Panc1 (cell line): ENCODE data around the gene DEFB128. TPM values are rescaled to one million over a fixed set of nuclear protein-coding genes. Genes with fewer than 3 reads are reported as not detected.
"Not testable (repeated sequence)": the region's sequence is repeated elsewhere in the genome, so short reads cannot be mapped to it uniquely, and the experiment has no call there.

Source experiments
- ATAC-seq: fragments of 200-7000 bp; cut with Tn5 transposase; 2 replicates; pipeline ENCODE4 v1.9.1; 2020; ENCODE audit warnings: mild to moderate bottlenecking, moderate library complexity
- BruUV-seq: library from RNA; stranded (reverse); fragments of 400-500 nt; replicated peaks from 2 replicates; lab custom pipeline; 2021; lab: Mats Ljungman, UMichigan
- CTCF ChIA-PET: fragments of 300-600 bp; sonication (Branson Sonifier 250); formaldehyde crosslinking; loops from one replicate; lab custom pipeline; 2022; ENCODE audit warnings: antibody characterized with exemption; lab: Charles Lee
- POLR2A ChIA-PET: fragments of 300-600 bp; sonication (Branson Sonifier 250); formaldehyde crosslinking; loops from one replicate; lab custom pipeline; 2022; ENCODE audit warnings: antibody characterized with exemption; lab: Charles Lee
- DNase-seq: peaks from one replicate; pipeline ENCODE4 v3.0.0-alpha.2; 2010; ENCODE audit warnings: low read depth, low spot score
- H3K27ac ChIP-seq: 2 replicates; pipeline ENCODE4 v1.5.1; 2011; ENCODE audit warnings: mild to moderate bottlenecking, low read length, inconsistent platforms
- H3K27me3 ChIP-seq: fragments of 200-500 bp; sonication (Bioruptor generic); 2 replicates; pipeline ENCODE4 v1.6.0; 2014; ENCODE audit warnings: low read length, inconsistent platforms; ENCODE audit not compliant: control insufficient read depth, insufficient read depth
- H3K36me3 ChIP-seq: fragments of 200-500 bp; sonication (Bioruptor generic); 2 replicates; pipeline ENCODE4 v1.5.1; 2014; ENCODE audit warnings: inconsistent platforms, mild to moderate bottlenecking, low read length, moderate library complexity; ENCODE audit not compliant: control insufficient read depth, insufficient read depth
- H3K4me1 ChIP-seq: 2 replicates; pipeline ENCODE4 v1.5.1; 2011; ENCODE audit warnings: inconsistent platforms, mild to moderate bottlenecking, low read length, moderate library complexity; ENCODE audit not compliant: control insufficient read depth, insufficient read depth
- H3K4me3 ChIP-seq, 2 experiments: 2 replicates each; pipeline ENCODE4 v1.5.1; 2011 to 2012; ENCODE audit warnings: low read depth in 2 of 2, low read length in 2 of 2, mild to moderate bottlenecking in 2 of 2, inconsistent platforms in 1 of 2, moderate library complexity in 1 of 2
- H3K9me3 ChIP-seq: fragments of 200-500 bp; sonication (Bioruptor generic); 2 replicates; pipeline ENCODE4 v1.5.1; 2014; ENCODE audit warnings: low read depth, mild to moderate bottlenecking, inconsistent platforms, low read length, moderate library complexity; ENCODE audit not compliant: control insufficient read depth, insufficient read depth
- POLR2AphosphoS5 ChIP-seq: IDR thresholded peaks from 2 replicates; pipeline ENCODE4 v1.6.1; 2012; ENCODE audit warnings: mild to moderate bottlenecking, low read depth, low read length, moderate library complexity
- SIN3A ChIP-seq: IDR thresholded peaks from 2 replicates; pipeline ENCODE4 v1.6.1; 2012; ENCODE audit warnings: low read depth, mild to moderate bottlenecking, low read length, moderate library complexity, borderline replicate concordance; ENCODE audit not compliant: insufficient read depth
- TCF7L2 ChIP-seq: IDR thresholded peaks from 2 replicates; pipeline ENCODE4 v1.6.1; 2011; ENCODE audit warnings: mild to moderate bottlenecking, low read depth, low read length, inconsistent platforms
- in situ Hi-C: cut with HindIII; loops from 2 replicates; pipeline ENCODE4 v1.10.0; 2016; ENCODE audit warnings: low sequenced_read_pairs, low pct_unique_long_range_greater_than_20kb
- intact Hi-C: fragments of 100-400 bp; cut with micrococcal nuclease; formaldehyde crosslinking; loops from one replicate; pipeline ENCODE4 v1.10.0; 2022; ENCODE audit not compliant: unreplicated experiment
- total RNA-seq: library from RNA; stranded (reverse); gene quantifications from one replicate; pipeline ENCODE4 v1.2.1, GENCODE V29; 2021; ENCODE audit not compliant: unreplicated experiment
- TF ChIP-seq, protein P1 (sequence below): fragments of 450-650 bp; IDR thresholded peaks from 2 replicates; pipeline ENCODE4 v1.5.1; 2017; ENCODE audit warnings: mild to moderate bottlenecking
- TF ChIP-seq, protein P2 (sequence below), 2 experiments: IDR thresholded peaks; 2 replicates each; pipeline ENCODE4 v1.6.1; 2011 to 2012; ENCODE audit warnings: low read depth in 2 of 2, control low read depth in 1 of 2, low read length in 1 of 2, mild to moderate bottlenecking in 1 of 2, moderate library complexity in 1 of 2; ENCODE audit not compliant: insufficient read depth in 1 of 2

The DEFB128 gene
- total RNA-seq, 1 experiment from 2014 or later, result not detected

DNA sequence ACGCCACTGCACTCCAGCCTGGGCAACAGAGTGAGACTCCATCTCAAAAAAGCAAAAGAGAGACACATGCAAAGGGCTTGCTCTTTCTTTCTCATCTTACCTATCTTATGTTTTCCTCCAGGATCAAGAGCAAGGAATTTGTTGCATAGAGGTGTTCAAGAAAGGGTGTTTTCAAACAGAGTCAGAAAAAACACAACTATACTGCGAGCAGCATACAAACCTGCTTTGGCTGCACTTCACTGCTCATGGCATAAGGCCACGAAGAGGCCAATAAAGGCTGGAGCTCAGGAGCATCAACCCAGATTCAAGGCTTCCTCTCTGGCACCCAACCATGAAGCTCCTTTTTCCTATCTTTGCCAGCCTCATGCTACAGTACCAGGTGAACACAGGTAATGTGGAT, 37.4 kb upstream of the DEFB128 start, which contains the start of gene DEFB129:
Gene DEFB129, plus strand, starts transcription at position 301 of the 400 bp plus-strand sequence. Its CDS starts 31 bp downstream, at position 332.
- intact Hi-C loops (no loop called here), in situ Hi-C loops (no loop called here)
- CTCF ChIA-PET, result no interaction called here
- Histone ChIP-seq H3K4me3 (no peak within 1 kb of the TSS), H3K27me3 (peaks cover 12% of the 10 kb centered on the region; the same call in 1 of the 2 replicates), H3K36me3 (no peaks in the 10 kb centered on the region), H3K4me1 (no peaks in the 10 kb centered on the region), H3K27ac (no peak within 1 kb of the TSS), H3K9me3 (no peaks in the 10 kb centered on the region)
- TF ChIP-seq, protein P1, sequence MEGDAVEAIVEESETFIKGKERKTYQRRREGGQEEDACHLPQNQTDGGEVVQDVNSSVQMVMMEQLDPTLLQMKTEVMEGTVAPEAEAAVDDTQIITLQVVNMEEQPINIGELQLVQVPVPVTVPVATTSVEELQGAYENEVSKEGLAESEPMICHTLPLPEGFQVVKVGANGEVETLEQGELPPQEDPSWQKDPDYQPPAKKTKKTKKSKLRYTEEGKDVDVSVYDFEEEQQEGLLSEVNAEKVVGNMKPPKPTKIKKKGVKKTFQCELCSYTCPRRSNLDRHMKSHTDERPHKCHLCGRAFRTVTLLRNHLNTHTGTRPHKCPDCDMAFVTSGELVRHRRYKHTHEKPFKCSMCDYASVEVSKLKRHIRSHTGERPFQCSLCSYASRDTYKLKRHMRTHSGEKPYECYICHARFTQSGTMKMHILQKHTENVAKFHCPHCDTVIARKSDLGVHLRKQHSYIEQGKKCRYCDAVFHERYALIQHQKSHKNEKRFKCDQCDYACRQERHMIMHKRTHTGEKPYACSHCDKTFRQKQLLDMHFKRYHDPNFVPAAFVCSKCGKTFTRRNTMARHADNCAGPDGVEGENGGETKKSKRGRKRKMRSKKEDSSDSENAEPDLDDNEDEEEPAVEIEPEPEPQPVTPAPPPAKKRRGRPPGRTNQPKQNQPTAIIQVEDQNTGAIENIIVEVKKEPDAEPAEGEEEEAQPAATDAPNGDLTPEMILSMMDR, result no peak
- no peak for TF ChIP-seq TCF7L2
- TF ChIP-seq, protein P2, sequence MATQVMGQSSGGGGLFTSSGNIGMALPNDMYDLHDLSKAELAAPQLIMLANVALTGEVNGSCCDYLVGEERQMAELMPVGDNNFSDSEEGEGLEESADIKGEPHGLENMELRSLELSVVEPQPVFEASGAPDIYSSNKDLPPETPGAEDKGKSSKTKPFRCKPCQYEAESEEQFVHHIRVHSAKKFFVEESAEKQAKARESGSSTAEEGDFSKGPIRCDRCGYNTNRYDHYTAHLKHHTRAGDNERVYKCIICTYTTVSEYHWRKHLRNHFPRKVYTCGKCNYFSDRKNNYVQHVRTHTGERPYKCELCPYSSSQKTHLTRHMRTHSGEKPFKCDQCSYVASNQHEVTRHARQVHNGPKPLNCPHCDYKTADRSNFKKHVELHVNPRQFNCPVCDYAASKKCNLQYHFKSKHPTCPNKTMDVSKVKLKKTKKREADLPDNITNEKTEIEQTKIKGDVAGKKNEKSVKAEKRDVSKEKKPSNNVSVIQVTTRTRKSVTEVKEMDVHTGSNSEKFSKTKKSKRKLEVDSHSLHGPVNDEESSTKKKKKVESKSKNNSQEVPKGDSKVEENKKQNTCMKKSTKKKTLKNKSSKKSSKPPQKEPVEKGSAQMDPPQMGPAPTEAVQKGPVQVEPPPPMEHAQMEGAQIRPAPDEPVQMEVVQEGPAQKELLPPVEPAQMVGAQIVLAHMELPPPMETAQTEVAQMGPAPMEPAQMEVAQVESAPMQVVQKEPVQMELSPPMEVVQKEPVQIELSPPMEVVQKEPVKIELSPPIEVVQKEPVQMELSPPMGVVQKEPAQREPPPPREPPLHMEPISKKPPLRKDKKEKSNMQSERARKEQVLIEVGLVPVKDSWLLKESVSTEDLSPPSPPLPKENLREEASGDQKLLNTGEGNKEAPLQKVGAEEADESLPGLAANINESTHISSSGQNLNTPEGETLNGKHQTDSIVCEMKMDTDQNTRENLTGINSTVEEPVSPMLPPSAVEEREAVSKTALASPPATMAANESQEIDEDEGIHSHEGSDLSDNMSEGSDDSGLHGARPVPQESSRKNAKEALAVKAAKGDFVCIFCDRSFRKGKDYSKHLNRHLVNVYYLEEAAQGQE (IDR thresholded peaks at IDR 0.05; ENCODE audit: insufficient read depth in 1 of 2, low read depth in 2 of 2, low read length in 1 of 2), result no peak
- no peak for TF ChIP-seq SIN3A
- no peak for TF ChIP-seq POLR2AphosphoS5
- BruUV-seq, result no TSS peak
- no peak for DNase-seq
- POLR2A ChIA-PET, result no interaction called here
- ATAC-seq, result no peak

DNA sequence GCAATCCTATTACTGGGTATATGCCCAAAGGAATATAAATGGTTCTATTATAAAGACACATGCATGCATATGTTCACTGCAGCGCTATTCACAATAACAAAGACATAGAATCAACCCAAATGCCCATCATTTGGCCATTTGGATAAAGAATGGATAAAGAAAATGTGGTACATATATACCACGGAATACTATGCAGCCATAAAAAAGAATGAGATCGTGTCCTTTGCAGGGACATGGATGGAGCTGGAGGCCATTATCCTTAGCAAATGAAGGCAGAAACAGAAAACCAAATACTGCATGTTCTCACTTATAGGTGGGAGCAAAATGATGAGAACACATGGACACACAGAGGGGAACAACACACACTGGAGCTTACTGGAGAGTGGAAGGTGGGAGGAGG, 36.4 kb upstream of the DEFB128 start:
- in situ Hi-C loops, H3K4me1 ChIP-seq, intact Hi-C loops, H3K27ac ChIP-seq, H3K4me3 ChIP-seq, H3K9me3 ChIP-seq, BruUV-seq, H3K36me3 ChIP-seq, POLR2A ChIA-PET, CTCF ChIA-PET, ATAC-seq, DNase-seq: not testable (repeated sequence)
- H3K27me3 ChIP-seq, result peaks cover 13% of the 10 kb centered on the region; the same call in 1 of the 2 replicates

DNA sequence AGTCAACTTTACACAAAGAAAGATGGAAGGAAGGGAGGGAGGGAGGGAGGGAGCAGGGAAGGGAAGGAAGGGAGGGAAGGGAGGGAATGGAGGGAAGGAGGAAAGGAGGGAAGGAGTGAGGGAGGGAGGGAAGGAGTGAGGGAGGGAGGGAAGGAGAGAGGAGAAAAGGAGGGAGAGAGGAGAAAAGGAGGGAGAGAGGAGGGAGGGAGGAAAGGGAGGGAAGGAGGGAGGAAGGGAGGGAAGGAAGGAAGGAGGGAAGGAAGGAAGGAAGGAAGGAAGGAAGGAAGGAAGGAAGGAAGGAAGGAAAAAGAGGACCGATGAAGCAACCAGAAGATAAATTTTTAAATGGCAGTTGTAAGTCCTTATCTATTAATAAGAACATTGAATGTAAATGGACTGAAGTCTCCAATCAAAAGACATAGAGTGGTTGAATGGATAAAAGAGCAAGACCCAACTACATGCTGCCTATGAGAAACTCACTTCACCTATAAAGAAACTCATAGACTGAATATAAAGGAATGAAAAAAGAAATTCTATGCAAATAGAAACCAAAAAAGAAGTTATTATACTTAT, 31.8 kb upstream of the DEFB128 start:
- no TSS peak for BruUV-seq
- CTCF ChIA-PET, result interaction anchor here (0.6 kb wide), 1 partner anchor 43 kb away, joined by 4 read pairs; no protein-coding TSS in a partner anchor
- H3K4me3 ChIP-seq, result no peak overlapping the region
- no peaks in the 10 kb centered on the region for H3K9me3 ChIP-seq
- no peak for TF ChIP-seq TCF7L2
- TF ChIP-seq, protein P2 (IDR thresholded peaks at IDR 0.05; ENCODE audit: insufficient read depth in 1 of 2, low read depth in 2 of 2, low read length in 1 of 2), result no peak
- TF ChIP-seq, protein P1, result no peak
- no peak for TF ChIP-seq POLR2AphosphoS5
- TF ChIP-seq SIN3A, result no peak
- peaks cover 18% of the 10 kb centered on the region for H3K27me3 ChIP-seq
- in situ Hi-C loops, result no loop called here
- ATAC-seq (no peak), DNase-seq (no peak)
- H3K4me1 ChIP-seq, result no peaks in the 10 kb centered on the region
- intact Hi-C loops, result no loop called here
- no peaks in the 10 kb centered on the region for H3K36me3 ChIP-seq
- POLR2A ChIA-PET, result interaction anchor here (0.6 kb wide), 1 partner anchor 65 kb away, joined by 4 read pairs; no protein-coding TSS in a partner anchor
- no peak overlapping the region for H3K27ac ChIP-seq
